Endometrium (tissue), 2 donors: ENCODE data around the gene GOLGA6L6.
"Not testable (repeated sequence)": the region's sequence is repeated elsewhere in the genome, so short reads cannot be mapped to it uniquely, and the experiment has no call there.

ENCODE experiments used
- FAIRE-seq: peaks from 2 replicates; lab custom pipeline; 2012; peaks lifted over from hg19 to GRCh38; lab: Jason Lieb, UNC
- donor health status: control.
- donor health status: control.

Gene GOLGA6L6, protein sequence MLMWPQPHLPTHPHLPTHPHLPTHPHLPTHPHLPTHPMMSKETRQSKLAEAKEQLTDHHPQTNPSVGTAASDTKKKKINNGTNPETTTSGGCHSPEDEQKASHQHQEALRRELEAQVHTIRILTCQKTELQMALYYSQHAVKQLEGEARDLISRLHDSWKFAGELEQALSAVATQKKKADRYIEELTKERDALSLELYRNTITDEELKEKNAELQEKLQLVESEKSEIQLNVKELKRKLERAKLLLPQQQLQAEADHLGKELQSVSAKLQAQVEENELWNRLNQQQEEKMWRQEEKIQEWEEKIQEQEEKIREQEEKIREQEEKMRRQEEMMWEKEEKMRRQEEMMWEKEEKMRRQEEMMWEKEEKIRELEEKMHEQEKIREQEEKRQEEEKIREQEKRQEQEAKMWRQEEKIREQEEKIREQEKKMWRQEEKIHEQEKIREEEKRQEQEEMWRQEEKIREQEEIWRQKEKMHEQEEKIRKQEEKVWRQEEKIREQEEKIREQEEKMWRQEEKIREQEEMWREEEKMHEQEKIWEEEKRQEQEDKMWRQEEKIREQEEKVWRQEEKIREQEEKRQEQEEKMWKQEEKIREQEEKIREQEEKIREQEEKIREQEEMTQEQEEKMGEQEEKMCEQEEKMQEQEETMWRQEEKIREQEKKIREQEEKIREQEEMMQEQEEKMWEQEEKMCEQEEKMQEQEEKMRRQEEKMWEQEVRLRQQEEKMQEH

DNA sequence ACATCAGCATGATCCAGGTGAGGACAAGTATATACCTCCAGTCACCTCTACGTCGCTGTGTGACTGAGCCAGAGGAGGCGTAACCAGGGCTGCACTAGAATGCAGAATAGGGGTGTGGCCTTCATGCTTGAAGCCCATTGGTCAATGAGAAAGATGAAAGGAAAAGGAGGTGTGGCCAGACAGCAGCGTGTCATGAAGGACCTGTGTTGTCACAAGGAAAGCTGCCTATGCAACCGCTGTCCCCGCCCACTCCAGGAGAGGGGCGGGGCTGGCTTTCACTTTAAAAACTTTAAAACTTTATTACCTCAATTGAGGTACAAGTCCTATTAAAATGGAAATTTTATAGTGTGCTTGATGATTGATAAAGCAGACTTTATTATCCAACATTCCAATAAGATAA lies at the start of gene GOLGA6L6:
Gene GOLGA6L6 (minus strand): TSS at position 101 of the 400 bp plus-strand sequence. CDS start 91 bp downstream, at position 10.
- FAIRE-seq, result not testable (repeated sequence)

DNA sequence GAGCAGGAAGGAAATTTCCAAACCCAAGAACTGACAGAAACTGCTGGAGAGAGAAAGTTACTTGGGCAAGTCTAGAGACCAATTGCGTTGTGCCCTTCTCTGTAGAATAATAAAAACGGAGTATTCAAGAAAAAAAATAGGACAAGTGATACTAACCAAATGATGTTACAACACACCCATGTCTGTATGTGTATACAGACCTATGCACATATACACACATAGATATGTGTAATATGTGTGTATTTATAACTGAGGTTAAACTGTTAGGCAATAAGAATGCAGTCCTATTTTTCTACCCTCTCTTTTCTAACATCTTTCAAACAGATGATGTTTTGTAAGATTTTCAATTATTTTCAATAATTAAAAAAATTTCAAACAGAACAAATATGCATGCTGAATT lies 48.5 kb upstream of the GOLGA6L6 start:
- not testable (repeated sequence) for FAIRE-seq

DNA sequence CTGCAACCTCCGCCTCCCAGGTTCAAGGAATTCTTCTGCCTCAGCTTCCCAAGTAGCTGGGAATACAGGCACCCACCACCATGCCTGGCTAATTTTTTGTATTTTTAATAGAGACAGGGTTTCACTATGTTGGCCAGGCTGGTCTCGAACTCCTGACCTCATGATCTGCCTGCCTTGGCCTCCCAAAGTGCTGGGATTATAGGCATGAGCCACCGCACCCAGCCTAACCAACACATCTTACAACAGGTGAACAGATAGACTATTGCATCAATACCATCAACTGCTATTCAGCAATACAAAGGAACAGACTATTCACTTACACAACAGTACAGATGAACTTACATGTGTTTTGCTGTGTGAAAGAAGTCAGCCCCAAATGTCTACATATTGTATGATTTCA lies 45.2 kb upstream of the GOLGA6L6 start:
- FAIRE-seq, result not testable (repeated sequence)

DNA sequence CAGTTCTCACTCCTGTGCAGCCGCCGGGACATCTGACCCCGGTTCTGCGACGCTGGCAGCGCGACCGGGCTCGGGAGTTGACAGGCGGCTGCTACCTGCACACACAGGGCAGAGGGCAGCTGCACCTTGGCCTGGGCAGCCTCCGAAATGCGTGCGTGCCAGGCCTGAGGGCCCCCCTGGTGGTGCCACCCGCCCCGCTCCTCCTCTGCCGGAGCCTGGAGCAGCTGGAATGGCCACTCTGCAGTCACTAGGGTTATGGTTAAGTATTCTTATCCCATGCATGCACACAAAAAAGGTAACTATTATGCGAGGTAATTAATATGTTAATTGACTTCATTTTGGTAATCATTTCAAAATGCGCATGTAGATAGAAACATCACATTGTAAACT lies 41.1 kb upstream of the GOLGA6L6 start:
- not testable (repeated sequence) for FAIRE-seq

DNA sequence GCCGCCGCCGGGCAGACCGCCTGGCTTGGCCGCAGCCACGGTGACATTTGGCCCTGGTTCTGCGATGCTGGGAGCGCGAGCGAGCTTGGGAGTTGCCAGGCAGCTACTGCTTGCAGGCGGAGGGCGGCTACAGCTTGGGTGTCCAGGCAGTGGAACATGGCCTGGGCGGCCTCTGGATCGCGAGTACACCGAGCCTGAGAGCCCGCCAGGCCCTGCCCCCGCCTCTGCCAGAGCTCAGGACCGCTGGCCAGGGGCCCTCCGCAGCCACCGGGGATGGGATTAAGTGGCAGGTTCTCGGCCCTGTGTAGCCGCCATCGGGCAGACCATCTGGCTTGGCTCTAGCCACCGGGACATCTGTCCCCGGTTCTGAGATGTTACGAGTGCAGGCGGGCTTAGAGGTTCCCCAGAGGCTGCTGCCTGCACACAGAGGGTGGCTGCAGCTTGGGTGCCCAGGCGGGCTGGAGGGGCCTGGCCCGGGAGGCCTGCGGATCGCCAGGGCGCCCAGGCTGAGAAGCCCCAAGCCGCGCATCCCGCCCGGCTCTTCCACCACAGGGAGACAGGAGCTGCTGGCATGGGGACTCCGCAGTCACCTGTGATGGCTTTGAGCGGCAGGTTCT lies 40.6 kb upstream of the GOLGA6L6 start:
- not testable (repeated sequence) for FAIRE-seq

DNA sequence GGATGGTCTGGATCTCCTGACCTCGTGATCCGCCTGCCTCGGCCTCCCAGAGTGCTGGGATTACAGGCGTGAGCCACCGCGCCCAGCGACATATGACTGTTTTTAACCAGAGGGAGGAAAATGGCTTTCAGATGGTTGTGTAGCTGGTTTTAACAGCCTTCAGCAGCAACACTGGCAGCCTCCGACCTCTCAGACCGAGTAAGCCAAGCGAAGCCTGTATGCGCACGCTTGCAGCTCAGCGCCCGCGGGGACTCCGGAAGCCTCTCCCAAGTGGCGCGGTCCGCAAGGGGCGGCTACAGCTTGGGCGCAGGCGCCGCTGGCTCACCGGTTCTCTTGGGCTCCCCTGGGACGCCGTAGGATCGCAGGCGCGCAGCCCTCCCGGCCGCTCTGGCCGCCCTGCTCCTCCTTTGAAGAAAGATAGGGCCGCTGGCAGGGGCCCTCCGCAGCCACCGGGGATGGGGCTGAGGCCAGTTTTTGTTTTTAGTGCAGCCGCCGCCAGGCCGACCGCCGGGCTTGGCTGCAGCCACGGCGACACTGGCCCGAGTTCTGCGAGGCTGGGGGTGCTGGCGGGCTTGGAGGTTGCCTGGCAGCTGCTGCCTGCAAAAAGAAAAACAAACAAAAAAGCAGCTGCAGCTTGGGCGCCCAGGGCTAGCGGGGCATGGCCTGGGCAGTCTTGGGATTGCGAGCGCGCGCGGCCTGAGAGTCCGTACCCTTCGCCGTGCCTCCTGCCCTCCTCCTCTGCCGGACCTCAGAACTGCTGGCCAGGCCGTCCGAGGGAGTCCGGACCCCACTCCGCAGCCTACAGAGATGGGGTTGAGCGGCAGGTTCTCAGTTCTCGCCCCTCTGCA lies 39.9 kb upstream of the GOLGA6L6 start:
- FAIRE-seq, result not testable (repeated sequence)

DNA sequence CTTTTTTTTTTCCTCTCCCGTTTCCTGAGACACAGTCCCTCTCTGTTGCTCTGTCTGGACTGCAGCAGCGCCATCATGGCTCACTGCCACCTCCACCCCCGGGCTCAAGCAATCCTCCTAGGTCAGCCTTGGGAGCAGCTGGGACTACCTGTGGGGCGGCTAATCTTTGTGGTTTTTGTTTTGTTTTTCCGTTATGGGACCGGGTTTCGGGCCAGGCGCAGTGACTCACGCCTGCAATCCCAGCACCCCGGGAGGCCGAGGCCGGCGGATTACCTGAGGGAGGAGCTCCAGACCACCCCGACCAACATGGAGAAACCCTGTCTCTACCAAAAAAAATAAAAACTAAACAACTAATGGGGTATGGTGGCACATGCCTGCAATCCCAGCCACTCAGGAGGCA lies 38.1 kb upstream of the GOLGA6L6 start:
- not testable (repeated sequence) for FAIRE-seq

DNA sequence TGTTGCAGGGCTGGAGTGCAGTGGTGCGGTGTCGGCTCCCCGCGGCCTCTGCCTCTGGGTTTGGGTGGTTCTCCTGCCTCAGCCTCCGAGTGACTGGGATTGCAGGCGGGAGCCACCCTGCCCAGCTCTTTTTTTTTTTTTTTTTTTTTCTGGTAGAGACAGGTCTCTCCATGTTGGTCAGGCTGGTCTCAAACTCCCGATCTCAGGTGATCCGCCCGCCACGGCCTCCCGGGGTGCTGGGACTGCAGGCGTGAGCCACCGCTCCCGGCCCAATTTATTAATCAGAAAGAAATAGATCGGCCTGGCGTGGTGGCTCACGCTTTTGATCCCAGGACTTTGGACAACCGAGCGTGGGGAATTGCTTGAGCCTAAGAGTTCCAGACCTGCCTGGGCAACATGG lies 9.7 kb upstream of the GOLGA6L6 start:
- FAIRE-seq, result not testable (repeated sequence)

DNA sequence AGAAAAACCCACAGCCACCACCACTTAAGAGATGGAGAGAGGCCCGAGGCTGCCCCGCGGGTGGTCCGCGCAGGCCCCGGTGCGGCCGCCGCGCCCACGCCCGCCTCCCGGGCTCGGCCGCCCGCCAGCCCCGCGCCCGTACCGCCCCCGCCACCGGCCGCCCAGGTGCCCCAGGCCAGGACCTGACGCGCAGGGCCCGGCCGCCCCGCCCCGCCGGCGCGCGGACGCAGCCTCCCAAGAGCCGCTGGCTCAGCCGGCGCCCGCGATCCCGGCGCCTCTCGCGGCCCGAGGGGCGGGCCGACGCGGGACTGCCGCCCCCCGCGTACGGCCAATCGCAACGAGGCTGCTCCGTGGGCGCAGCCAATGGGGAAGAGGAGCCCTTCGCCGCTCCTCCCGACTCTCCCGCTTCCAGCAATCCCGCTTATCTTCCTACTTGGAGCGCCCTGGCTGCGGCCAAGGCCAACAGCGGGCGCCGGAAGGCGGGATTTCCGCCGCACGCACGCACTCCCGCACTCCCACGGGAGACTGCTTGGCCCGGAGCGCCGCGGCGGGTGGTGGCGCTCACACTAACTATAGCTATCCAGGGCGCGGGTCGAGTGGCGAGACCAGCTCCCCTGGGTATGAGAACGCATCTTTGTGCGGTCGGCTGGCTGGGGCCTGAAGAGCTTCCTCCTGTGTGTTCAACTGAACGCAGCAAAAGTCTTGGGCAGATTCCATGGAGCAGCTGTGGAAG lies 35.5 kb downstream of the GOLGA6L6 start:
- FAIRE-seq, result not testable (repeated sequence)

DNA sequence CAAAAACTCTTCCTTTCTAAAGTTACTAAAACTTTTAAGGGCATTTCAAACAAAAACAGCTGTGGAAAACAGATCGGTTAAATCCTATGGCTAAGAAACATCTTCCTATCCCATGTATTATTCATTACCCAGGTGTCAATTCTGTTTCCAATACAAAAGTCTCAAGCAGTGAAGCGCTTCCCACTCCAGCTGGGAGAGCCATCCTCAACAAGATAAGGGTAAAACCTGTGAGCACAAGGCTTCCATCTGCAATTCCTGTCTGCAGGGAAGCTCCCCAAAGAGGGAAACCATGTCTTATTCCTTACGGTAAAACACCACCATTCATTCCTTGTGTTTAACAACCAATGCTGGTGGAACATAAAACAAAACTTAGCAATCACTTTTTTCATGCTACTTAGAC lies 38.8 kb downstream of the GOLGA6L6 start:
- FAIRE-seq, result not testable (repeated sequence)

DNA sequence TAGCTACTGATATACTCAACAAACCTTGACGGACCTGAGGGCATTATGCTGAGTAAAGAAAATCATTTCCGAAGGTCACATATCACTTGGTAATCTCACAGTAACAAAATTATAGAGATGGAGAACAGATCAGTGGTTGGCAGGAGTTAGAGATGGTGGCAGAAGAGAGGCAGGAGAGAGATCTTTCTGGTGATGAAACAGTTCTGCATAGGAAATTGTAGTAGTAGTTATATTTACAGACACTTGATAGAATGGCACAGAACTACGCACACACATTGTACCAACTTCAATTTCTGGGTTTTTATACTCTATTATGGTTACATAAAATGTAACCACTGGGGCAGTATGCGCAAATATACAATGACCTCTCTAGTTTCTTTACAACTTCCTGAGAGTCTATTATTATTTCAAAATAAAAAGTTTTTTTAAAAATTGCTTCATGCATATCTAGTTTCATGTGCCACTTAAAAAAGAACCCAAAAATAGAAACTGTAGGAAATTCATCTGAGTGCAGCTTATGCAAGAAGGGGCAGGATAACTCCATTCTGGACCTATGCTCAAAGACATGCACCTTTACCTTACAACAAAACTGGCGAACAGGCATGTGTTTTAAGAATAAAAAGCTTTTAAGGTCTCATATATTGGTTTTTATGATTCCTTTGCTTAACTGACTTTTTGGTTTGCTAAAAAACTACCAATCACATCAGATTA lies 39.9 kb downstream of the GOLGA6L6 start:
- not testable (repeated sequence) for FAIRE-seq

DNA sequence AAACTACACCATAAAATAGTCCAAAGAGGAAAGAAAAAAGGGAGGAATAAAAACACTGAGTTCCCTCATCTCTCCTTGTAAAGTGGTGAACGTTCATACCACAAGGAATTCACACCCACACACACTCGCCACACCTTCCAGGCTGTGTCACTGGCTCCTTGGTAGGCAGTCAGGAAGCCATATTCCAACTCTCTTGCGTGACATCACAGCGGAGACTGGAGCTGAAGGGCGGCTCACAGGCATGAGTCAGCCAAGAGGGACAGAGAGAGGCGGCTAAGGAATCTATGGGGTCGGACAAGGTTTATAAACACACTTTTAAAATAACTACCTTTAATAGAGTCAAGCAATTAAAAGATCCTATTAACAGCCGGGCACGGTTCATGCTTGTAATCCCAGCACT lies 43.8 kb downstream of the GOLGA6L6 start:
- FAIRE-seq, result not testable (repeated sequence)

DNA sequence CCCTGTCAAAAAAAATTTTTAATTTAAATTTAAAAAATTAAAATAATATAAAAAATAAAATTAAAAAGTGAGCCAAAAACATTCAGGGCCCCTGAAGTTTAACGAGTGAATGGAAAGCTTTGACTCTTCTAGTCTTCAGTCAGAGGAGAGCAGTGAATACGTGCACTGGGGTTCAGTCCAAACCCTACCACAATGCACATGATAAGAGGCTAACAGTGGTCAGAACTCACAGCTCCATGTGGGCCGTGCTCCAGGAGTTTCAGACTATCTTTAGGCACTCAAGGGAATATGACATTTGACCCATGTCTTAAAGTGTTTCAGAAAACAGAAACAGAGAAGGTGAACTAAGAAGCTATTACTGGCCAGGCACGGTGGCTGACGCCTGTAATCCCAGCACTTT lies 48.6 kb downstream of the GOLGA6L6 start:
- FAIRE-seq, result not testable (repeated sequence)

DNA sequence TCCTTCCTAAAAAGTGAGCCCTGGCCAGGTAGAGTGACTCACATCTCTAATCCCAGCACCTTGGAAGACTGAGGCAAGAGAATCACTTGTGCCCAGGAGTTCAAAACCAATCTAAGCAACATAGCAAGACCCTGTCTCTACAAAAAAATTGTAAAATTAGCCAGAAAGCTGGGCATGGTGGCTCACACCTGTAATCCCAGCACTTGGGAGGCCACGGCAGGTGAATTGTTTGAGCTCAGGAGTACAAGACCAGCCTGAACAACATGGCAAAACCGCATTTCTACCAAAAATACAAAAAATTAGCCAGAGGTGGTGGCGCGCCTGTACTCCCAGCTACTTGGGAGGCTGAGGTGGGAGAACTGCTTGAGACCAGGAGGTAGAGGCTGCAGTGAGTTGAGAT lies 49.0 kb downstream of the GOLGA6L6 start:
- FAIRE-seq, result not testable (repeated sequence)

DNA sequence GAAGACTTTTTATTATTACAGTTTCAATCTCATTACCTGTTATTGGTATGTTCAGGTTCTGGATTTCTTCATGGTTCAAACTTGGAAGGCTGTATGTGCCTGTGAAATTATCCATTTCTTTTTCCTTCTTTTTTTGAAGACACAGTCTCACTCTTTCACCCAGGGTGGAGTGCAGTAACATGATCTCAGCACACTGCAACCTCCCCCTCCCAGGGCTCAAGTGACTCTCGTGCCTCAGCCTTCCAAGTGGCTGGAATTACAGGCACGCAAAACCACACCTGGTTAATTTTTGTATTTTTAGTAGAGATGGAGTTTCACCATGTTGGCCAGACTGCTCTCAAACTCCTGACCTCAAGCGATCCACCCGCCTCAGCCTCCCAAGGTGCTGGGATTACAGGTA lies 52.3 kb downstream of the GOLGA6L6 start:
- not testable (repeated sequence) for FAIRE-seq
